NB4 (cell line): ENCODE measurements around the gene CADPS.

Source experiments
- POLR2A ChIP-seq: IDR thresholded peaks from 2 replicates; pipeline ENCODE4 v1.6.1; 2011; ENCODE audit warnings: mild to moderate bottlenecking; ENCODE audit not compliant: insufficient read length; ENCODE audit errors: extremely low read depth
- TF ChIP-seq, protein P1 (sequence below): IDR thresholded peaks from one replicate; pipeline ENCODE4 v1.5.1; 2012; ENCODE audit warnings: low read depth, low read length
- TF ChIP-seq, protein P2 (sequence below): IDR thresholded peaks from 2 replicates; pipeline ENCODE4 v1.6.1; 2011; ENCODE audit warnings: low read depth, low read length

DNA sequence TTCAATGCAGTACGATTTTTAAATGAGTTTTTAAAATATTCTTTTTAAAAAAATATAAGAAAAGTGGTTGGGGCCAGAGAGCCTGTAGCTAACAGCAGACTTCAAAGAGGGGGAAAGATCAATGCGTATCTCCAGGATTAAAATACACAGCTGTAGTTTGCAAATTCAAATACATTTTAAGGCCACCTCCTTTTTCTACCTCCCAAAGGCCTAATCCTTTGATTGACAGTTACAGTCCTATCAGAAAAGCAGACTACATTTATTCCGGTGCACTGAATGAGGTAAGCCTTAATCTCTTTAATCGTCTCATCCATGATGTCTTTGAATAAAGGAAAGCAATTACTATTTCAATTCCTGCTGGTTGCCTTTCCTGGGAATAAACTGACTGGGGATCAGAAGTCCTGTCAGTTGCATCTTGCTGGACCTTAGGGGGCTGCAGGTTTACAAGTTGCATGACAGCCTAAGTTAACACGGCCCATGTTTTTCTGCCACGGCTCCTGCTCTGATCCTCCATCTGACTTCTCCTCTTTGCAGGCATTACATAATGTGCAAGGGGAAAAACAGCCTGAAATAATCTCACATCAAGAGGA lies 51.7 kb downstream of the CADPS start:
- TF ChIP-seq, protein P1, sequence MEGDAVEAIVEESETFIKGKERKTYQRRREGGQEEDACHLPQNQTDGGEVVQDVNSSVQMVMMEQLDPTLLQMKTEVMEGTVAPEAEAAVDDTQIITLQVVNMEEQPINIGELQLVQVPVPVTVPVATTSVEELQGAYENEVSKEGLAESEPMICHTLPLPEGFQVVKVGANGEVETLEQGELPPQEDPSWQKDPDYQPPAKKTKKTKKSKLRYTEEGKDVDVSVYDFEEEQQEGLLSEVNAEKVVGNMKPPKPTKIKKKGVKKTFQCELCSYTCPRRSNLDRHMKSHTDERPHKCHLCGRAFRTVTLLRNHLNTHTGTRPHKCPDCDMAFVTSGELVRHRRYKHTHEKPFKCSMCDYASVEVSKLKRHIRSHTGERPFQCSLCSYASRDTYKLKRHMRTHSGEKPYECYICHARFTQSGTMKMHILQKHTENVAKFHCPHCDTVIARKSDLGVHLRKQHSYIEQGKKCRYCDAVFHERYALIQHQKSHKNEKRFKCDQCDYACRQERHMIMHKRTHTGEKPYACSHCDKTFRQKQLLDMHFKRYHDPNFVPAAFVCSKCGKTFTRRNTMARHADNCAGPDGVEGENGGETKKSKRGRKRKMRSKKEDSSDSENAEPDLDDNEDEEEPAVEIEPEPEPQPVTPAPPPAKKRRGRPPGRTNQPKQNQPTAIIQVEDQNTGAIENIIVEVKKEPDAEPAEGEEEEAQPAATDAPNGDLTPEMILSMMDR, result no peak
- TF ChIP-seq POLR2A, result no peak
- TF ChIP-seq, protein P2, sequence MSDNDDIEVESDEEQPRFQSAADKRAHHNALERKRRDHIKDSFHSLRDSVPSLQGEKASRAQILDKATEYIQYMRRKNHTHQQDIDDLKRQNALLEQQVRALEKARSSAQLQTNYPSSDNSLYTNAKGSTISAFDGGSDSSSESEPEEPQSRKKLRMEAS, result no peak
